GM18870 (cell line): ENCODE results near the gene LRRTM2.

Experiments used
- ATAC-seq: cut with Tn5 transposase; IDR thresholded peaks from one replicate; pipeline ENCODE4 v1.9.1; 2021; ENCODE audit warnings: moderate library complexity; ENCODE audit not compliant: unreplicated experiment

The LRRTM2 gene

GRCh38 chr5:138884094-138884493 lies 9.0 kb upstream of the LRRTM2 start:
- no peak for ATAC-seq

GRCh38 chr5:138883211-138883610 lies 8.1 kb upstream of the LRRTM2 start:
- no peak for ATAC-seq

- no peak for ATAC-seq
Observed at GRCh38 chr5:138878437-138879235, 3.5 kb upstream of the LRRTM2 start.

GRCh38 chr5:138876811-138877210 lies 1.7 kb upstream of the LRRTM2 start:
- no peak for ATAC-seq

- ATAC-seq = no peak
Observed at GRCh38 chr5:138875946-138876345, 811 bp upstream of the LRRTM2 start.

GRCh38 chr5:138875552-138875875 lies 379 bp upstream of the LRRTM2 start:
- no peak for ATAC-seq

- ATAC-seq = no peak
Observed at GRCh38 chr5:138874241-138874640, 894 bp downstream of the LRRTM2 start.

GRCh38 chr5:138873466-138874221 lies 1.5 kb downstream of the LRRTM2 start:
- ATAC-seq = no peak

- no peak for ATAC-seq
Observed at GRCh38 chr5:138872841-138873465, 2.2 kb downstream of the LRRTM2 start.

GRCh38 chr5:138870611-138871010 lies 4.5 kb downstream of the LRRTM2 start:
- ATAC-seq = no peak

GRCh38 chr5:138869763-138870500 lies 5.2 kb downstream of the LRRTM2 start:
- no peak for ATAC-seq

- ATAC-seq = no peak
Observed at GRCh38 chr5:138869038-138869437, 6.1 kb downstream of the LRRTM2 start.

- ATAC-seq = no peak
Observed at GRCh38 chr5:138867011-138867410, 8.1 kb downstream of the LRRTM2 start.

- no peak for ATAC-seq
Observed at GRCh38 chr5:138853132-138853531, 22.0 kb downstream of the LRRTM2 start.

GRCh38 chr5:138850865-138851435 lies 24.2 kb downstream of the LRRTM2 start:
- ATAC-seq = no peak

GRCh38 chr5:138849882-138850281 lies 25.3 kb downstream of the LRRTM2 start:
- no peak for ATAC-seq

GRCh38 chr5:138849439-138849838 lies 25.7 kb downstream of the LRRTM2 start:
- ATAC-seq = no peak

GRCh38 chr5:138844812-138845513 lies 30.2 kb downstream of the LRRTM2 start:
- ATAC-seq = no peak

GRCh38 chr5:138844125-138844461 lies 31.0 kb downstream of the LRRTM2 start:
- ATAC-seq = no peak

GRCh38 chr5:138843316-138844124 lies 31.6 kb downstream of the LRRTM2 start:
- ATAC-seq = no peak
